Measurements from ENCODE around the gene PPP1R13B.

Gene PPP1R13B

GRCh38 chr14:103707329-103708263 lies 139.8 kb downstream of the PPP1R13B start:
- TF ChIP-seq CTCF (IDR thresholded peaks at IDR 0.05; ENCODE audit: control insufficient read depth, insufficient read depth, low read depth, low read length, missing control alignments): no peak
- no peak for DNase-seq (ENCODE audit: low read depth)
- H3K4me3 ChIP-seq (ENCODE audit: control insufficient read depth, low read depth, low read length): no peak overlapping the region

- DNase-seq (ENCODE audit: low read depth): no peak
- H3K4me3 ChIP-seq (ENCODE audit: control insufficient read depth, low read depth, low read length): no peak overlapping the region
- TF ChIP-seq CTCF (IDR thresholded peaks at IDR 0.05; ENCODE audit: control insufficient read depth, insufficient read depth, low read depth, low read length, missing control alignments): no peak
These were observed 140.6 kb downstream of the PPP1R13B start for GRCh38 chr14:103706551-103707328.

GRCh38 chr14:103705504-103706284 lies 141.7 kb downstream of the PPP1R13B start:
- no peak for DNase-seq (ENCODE audit: low read depth)
- TF ChIP-seq CTCF (IDR thresholded peaks at IDR 0.05; ENCODE audit: control insufficient read depth, insufficient read depth, low read depth, low read length, missing control alignments): no peak
- H3K4me3 ChIP-seq (ENCODE audit: control insufficient read depth, low read depth, low read length): no peak overlapping the region

GRCh38 chr14:103705118-103705503 lies 142.3 kb downstream of the PPP1R13B start:
- no peak for TF ChIP-seq CTCF (IDR thresholded peaks at IDR 0.05; ENCODE audit: control insufficient read depth, insufficient read depth, low read depth, low read length, missing control alignments)
- no peak overlapping the region for H3K4me3 ChIP-seq (ENCODE audit: control insufficient read depth, low read depth, low read length)
- DNase-seq (ENCODE audit: low read depth): no peak

DNA sequence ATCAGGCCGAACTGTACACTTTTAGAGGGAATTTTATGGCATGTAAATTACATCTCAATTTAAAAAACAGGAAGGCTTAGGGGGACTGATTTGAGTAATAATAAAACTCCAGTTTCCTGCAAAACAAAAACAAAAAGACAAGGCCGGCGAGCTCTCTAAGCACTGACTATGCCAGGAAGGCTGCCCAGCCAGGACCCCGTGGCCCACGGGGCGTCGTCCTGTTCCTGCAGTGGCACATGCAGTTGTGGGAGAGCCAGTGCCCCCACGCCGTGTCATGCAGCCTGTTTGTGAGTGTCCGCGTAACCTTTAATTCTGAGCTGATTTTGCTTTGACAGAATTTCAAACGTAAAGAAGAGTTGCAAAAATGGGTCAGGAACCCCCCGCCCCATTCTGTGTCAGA lies 142.7 kb downstream of the PPP1R13B start:
- no peak overlapping the region for H3K4me3 ChIP-seq (ENCODE audit: control insufficient read depth, low read depth, low read length)
- no peak for TF ChIP-seq CTCF (IDR thresholded peaks at IDR 0.05; ENCODE audit: control insufficient read depth, insufficient read depth, low read depth, low read length, missing control alignments)
- DNase-seq (ENCODE audit: low read depth): no peak
